Measurements from ENCODE around the gene CDH23. TPM values are rescaled to one million over a fixed set of nuclear protein-coding genes. Genes with fewer than 3 reads are reported as not detected.

Gene CDH23
- total RNA-seq, 1 donor from 2014 or later: 9.4 TPM

DNA sequence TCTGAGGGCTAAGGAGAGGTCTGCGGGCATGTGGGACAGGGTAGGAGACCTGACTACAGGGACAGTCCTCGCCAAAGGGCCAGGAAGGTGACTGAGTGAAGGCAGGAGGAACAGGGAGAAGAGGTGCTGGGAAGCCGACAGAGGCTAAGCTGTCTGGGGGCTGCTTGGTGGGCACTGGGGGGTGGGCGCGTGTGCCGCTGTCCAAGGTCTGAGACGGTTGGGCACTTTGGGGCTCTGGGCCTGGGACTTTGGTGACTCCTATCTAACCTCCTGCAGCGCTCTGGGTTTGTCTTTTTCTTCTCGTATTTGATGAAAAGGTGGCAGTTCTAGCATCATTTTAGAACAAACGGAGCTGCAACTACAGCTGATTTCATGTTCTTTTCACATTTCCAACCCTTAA is 181.3 kb downstream of the CDH23 start:
- Mint-ChIP-seq H3K27me3 (peaks cover 11% of the 10 kb centered on the region), H3K27ac (no peak overlapping the region), H3K4me1 (ENCODE audit: unreplicated experiment) (peaks cover 12% of the 10 kb centered on the region), H3K4me3 (no peak overlapping the region), H3K9me3 (no peaks in the 10 kb centered on the region), H3K36me3 (no peaks in the 10 kb centered on the region)
- no peak for DNase-seq (ENCODE audit: extremely low spot score, unreplicated experiment)
- TF ChIP-seq, protein P1, sequence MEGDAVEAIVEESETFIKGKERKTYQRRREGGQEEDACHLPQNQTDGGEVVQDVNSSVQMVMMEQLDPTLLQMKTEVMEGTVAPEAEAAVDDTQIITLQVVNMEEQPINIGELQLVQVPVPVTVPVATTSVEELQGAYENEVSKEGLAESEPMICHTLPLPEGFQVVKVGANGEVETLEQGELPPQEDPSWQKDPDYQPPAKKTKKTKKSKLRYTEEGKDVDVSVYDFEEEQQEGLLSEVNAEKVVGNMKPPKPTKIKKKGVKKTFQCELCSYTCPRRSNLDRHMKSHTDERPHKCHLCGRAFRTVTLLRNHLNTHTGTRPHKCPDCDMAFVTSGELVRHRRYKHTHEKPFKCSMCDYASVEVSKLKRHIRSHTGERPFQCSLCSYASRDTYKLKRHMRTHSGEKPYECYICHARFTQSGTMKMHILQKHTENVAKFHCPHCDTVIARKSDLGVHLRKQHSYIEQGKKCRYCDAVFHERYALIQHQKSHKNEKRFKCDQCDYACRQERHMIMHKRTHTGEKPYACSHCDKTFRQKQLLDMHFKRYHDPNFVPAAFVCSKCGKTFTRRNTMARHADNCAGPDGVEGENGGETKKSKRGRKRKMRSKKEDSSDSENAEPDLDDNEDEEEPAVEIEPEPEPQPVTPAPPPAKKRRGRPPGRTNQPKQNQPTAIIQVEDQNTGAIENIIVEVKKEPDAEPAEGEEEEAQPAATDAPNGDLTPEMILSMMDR (conservative IDR thresholded peaks at IDR 0.05): no peak

DNA sequence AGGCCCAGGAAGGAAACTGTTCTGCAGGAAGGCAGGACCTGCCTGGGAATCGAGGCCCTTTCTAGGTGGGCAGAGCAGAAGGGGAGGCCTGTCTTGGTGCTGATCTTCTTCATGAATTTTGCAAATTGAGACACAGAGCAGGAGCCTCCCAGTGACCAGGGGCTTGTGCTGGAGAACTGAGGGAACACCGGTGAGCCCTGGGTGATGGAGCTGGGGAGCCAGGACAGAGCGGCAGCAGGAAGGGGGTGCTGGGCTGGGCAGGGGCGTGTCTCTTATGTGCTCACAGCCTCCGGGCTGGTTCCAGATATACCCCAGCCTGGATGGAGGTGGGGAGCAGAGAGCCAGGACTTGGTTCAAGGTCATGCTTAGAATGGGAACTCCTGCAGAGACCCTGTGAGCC is 182.9 kb downstream of the CDH23 start:
- no peaks in the 10 kb centered on the region for H3K9me3 Mint-ChIP-seq
- DNase-seq (ENCODE audit: extremely low spot score, unreplicated experiment): no peak
- H3K36me3 Mint-ChIP-seq: no peaks in the 10 kb centered on the region
- H3K4me1 Mint-ChIP-seq (ENCODE audit: unreplicated experiment): peaks cover 3% of the 10 kb centered on the region
- H3K27me3 Mint-ChIP-seq: peaks cover 11% of the 10 kb centered on the region
- no peak overlapping the region for H3K27ac Mint-ChIP-seq
- TF ChIP-seq, protein P1 (conservative IDR thresholded peaks at IDR 0.05): no peak
- H3K4me3 Mint-ChIP-seq: no peak overlapping the region

DNA sequence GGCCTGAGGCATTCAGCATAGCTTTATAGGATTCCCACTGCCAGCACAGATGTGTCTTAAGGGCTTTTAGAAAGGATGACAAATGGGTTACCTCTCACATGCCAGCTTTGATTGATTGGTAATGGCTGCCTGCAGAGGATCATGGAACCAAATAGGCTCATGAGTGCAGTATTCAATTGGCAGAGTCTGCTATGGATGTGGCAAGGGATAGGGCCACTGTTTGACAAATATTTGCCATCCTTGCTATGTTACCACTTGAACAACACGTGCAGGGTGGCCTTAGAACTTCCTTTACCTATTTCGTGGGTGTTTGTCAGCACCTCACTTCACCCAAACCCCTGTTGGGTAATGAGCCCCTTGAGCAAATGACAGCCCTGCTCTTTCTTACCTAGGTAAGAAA is 183.7 kb downstream of the CDH23 start:
- H3K4me3 Mint-ChIP-seq: no peak overlapping the region
- peaks cover 11% of the 10 kb centered on the region for H3K27me3 Mint-ChIP-seq
- TF ChIP-seq, protein P1 (conservative IDR thresholded peaks at IDR 0.05): no peak
- H3K36me3 Mint-ChIP-seq: no peaks in the 10 kb centered on the region
- H3K27ac Mint-ChIP-seq: no peak overlapping the region
- H3K9me3 Mint-ChIP-seq: no peaks in the 10 kb centered on the region
- DNase-seq (ENCODE audit: extremely low spot score, unreplicated experiment): no peak
- peaks cover 3% of the 10 kb centered on the region for H3K4me1 Mint-ChIP-seq (ENCODE audit: unreplicated experiment)

DNA sequence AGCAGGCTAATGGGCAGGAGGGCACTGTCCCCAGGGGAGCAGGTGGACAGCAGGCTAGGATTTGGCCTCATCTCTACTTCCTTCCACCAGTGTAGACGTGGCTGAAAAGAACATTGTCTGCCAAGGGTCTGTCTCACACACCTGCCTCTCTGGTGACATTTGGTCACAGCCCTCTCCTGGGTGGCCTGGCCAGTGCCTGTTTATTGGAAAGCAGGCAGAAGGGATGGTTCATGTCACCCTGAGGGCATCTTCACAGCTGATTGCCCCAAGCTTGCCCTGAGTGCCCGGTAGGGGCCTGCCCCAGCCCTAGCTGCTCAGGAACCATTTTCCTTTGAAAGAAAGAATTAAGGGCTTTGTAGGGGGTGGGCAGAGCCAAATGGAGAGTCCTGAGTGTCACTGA is 184.2 kb downstream of the CDH23 start:
- DNase-seq (ENCODE audit: extremely low spot score, unreplicated experiment): no peak
- no peak overlapping the region for H3K27ac Mint-ChIP-seq
- TF ChIP-seq, protein P1 (conservative IDR thresholded peaks at IDR 0.05): no peak
- H3K4me3 Mint-ChIP-seq: no peak overlapping the region
- peaks cover 11% of the 10 kb centered on the region for H3K27me3 Mint-ChIP-seq
- no peaks in the 10 kb centered on the region for H3K9me3 Mint-ChIP-seq
- no peaks in the 10 kb centered on the region for H3K36me3 Mint-ChIP-seq
- peaks cover 3% of the 10 kb centered on the region for H3K4me1 Mint-ChIP-seq (ENCODE audit: unreplicated experiment)

DNA sequence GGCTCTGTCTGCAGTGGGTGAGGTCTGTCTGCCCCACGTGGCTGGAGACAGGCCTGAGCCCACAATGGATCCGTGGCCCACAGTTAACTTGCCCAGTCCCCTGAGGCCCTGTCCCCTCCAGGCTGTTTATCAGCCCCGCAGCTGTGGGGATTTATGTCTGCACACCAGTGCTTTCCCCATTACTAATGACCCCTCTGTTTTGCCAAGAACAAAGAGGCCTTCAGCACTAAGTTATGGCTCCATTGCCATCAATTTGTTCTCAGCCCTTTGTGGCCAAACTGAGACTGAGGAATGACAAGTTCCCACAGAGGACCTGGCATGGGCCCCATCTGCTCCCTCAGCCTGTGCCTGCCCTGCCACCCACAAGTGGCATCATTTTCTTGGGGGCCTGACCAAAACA is 184.7 kb downstream of the CDH23 start:
- Mint-ChIP-seq H3K4me3 (no peak overlapping the region), H3K36me3 (no peaks in the 10 kb centered on the region), H3K9me3 (no peaks in the 10 kb centered on the region), H3K27me3 (peaks cover 9% of the 10 kb centered on the region), H3K27ac (no peak overlapping the region), H3K4me1 (ENCODE audit: unreplicated experiment) (peaks cover 3% of the 10 kb centered on the region)
- TF ChIP-seq, protein P1 (conservative IDR thresholded peaks at IDR 0.05): no peak
- DNase-seq (ENCODE audit: extremely low spot score, unreplicated experiment): no peak

DNA sequence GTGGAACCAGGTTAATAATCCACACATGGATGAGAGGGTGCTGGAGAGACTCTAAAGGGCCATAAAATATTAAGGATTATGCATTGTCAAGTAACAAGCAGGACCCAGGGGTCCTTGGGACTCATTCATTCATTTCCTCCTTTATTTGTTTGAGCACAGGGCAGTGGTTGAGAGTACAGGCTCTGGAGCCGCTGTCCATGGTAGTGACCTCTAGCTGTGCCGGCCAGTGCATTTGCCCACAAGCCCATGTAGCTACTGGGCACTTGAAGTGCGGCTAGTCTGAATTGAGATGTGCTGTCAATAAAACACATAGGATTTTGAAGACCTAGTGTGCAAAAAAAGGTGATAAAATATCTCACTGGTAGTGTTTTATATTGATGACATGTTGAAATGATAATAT is 185.3 kb downstream of the CDH23 start:
- DNase-seq (ENCODE audit: extremely low spot score, unreplicated experiment): no peak
- H3K4me1 Mint-ChIP-seq (ENCODE audit: unreplicated experiment): peaks cover 3% of the 10 kb centered on the region

More for the DNA sequence above, 185.3 kb downstream of the CDH23 start:
- Mint-ChIP-seq H3K27ac (no peak overlapping the region), H3K4me3 (no peak overlapping the region), H3K27me3 (peaks cover 6% of the 10 kb centered on the region), H3K9me3 (no peaks in the 10 kb centered on the region), H3K36me3 (no peaks in the 10 kb centered on the region)
- TF ChIP-seq, protein P1 (conservative IDR thresholded peaks at IDR 0.05): no peak
